Osteocyte (in vitro differentiated cells): ENCODE data around the gene CFAP61. TPM values are rescaled to one million over a fixed set of nuclear protein-coding genes. Genes with fewer than 3 reads are reported as not detected.

Experiments
- DNase-seq: peaks from one replicate; pipeline ENCODE4 v3.0.0; 2021; ENCODE audit warnings: mixed read lengths; ENCODE audit not compliant: unreplicated experiment; ENCODE audit errors: extremely low spot score
- H3K27ac Mint-ChIP-seq: one replicate; pipeline ENCODE4 v1.8.0; 2021; ENCODE audit warnings: mild to moderate bottlenecking, mixed read lengths; ENCODE audit not compliant: unreplicated experiment
- H3K27me3 Mint-ChIP-seq: one replicate; pipeline ENCODE4 v1.8.0; 2021; ENCODE audit warnings: mixed read lengths; ENCODE audit not compliant: unreplicated experiment
- H3K36me3 Mint-ChIP-seq: one replicate; pipeline ENCODE4 v1.8.0; 2021; ENCODE audit warnings: mixed read lengths; ENCODE audit not compliant: unreplicated experiment
- H3K4me1 Mint-ChIP-seq: one replicate; pipeline ENCODE4 v1.8.0; 2021; ENCODE audit warnings: mixed read lengths; ENCODE audit not compliant: unreplicated experiment
- H3K4me3 Mint-ChIP-seq: one replicate; pipeline ENCODE4 v1.8.0; 2021; ENCODE audit warnings: mild to moderate bottlenecking, moderate library complexity, mixed read lengths; ENCODE audit not compliant: unreplicated experiment
- H3K9me3 Mint-ChIP-seq: one replicate; pipeline ENCODE4 v1.8.0; 2021; ENCODE audit warnings: mixed read lengths; ENCODE audit not compliant: unreplicated experiment
- CTCF ChIP-seq: fragments of 200-600 bp; sonication (generic); IDR thresholded peaks from 2 replicates; pipeline ENCODE4 v1.5.0; 2021; ENCODE audit warnings: antibody characterized with exemption, mild to moderate bottlenecking, moderate library complexity
- total RNA-seq: library from RNA; stranded (reverse); gene quantifications from 2 replicates; pipeline ENCODE4 v1.2.1, GENCODE V29; 2021

CFAP61 gene
- total RNA-seq, 1 donor from 2014 or later: not detected

DNA sequence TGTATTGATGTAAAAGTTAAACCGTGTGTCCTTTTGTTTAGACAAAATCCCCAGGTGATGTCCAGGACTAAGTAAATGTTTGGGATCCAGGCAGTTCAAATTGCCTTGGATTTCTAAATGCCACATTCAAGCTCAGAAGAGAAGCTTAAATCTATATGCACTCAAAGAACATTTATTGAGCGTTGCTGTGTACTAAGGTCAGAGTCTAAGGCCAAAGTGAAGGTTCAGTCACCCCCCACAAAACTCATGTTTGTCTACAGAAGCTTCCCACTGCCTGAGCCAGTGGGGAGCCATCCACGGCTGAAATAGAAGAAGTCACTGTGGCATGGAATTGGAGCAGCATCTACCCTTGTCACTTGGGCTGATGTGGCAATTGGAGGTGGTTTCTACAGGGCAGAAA, 244.8 kb downstream of the CFAP61 start:
- no peaks in the 10 kb centered on the region for H3K27me3 Mint-ChIP-seq
- no peak overlapping the region for H3K27ac Mint-ChIP-seq
- H3K9me3 Mint-ChIP-seq: no peaks in the 10 kb centered on the region
- no peak for DNase-seq
- TF ChIP-seq CTCF: no peak
- H3K4me3 Mint-ChIP-seq: no peak overlapping the region
- H3K4me1 Mint-ChIP-seq: no peaks in the 10 kb centered on the region
- no peaks in the 10 kb centered on the region for H3K36me3 Mint-ChIP-seq

GRCh38 chr20:20297752-20298151, 245.4 kb downstream of the CFAP61 start:
- H3K4me1 Mint-ChIP-seq: no peaks in the 10 kb centered on the region
- no peak overlapping the region for H3K4me3 Mint-ChIP-seq
- no peaks in the 10 kb centered on the region for H3K36me3 Mint-ChIP-seq
- H3K27me3 Mint-ChIP-seq: no peaks in the 10 kb centered on the region
- TF ChIP-seq CTCF: no peak
- no peak overlapping the region for H3K27ac Mint-ChIP-seq
- H3K9me3 Mint-ChIP-seq: no peaks in the 10 kb centered on the region
- DNase-seq: no peak

DNA sequence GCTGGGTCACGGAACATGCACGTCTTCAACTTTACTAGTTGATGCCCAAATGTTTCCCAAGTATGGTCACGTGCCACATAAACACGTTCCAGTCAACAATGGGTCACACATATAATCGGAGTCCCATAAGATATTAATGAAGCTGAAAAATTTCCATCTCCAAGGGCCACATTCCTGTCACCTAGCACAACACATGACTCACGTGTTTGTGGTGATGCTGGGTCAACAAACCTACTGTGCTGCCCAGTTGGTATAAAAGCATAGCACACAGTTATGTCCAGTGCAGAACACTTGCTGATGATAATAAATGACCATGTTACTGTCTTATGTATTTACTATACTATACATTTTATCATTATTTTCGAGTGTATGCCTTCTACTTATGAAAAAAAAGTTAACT, 247.6 kb downstream of the CFAP61 start:
- TF ChIP-seq CTCF: no peak
- DNase-seq: no peak
- H3K4me3 Mint-ChIP-seq: no peak overlapping the region
- H3K9me3 Mint-ChIP-seq: no peaks in the 10 kb centered on the region
- no peak overlapping the region for H3K27ac Mint-ChIP-seq
- no peaks in the 10 kb centered on the region for H3K4me1 Mint-ChIP-seq
- H3K36me3 Mint-ChIP-seq: no peaks in the 10 kb centered on the region
- H3K27me3 Mint-ChIP-seq: no peaks in the 10 kb centered on the region

GRCh38 chr20:20303320-20303719, 251.0 kb downstream of the CFAP61 start:
- Mint-ChIP-seq H3K9me3 (no peaks in the 10 kb centered on the region), H3K36me3 (no peaks in the 10 kb centered on the region), H3K4me1 (no peaks in the 10 kb centered on the region), H3K27ac (no peak overlapping the region), H3K4me3 (no peak overlapping the region), H3K27me3 (peaks cover 2% of the 10 kb centered on the region)
- no peak for TF ChIP-seq CTCF
- DNase-seq: no peak

DNA sequence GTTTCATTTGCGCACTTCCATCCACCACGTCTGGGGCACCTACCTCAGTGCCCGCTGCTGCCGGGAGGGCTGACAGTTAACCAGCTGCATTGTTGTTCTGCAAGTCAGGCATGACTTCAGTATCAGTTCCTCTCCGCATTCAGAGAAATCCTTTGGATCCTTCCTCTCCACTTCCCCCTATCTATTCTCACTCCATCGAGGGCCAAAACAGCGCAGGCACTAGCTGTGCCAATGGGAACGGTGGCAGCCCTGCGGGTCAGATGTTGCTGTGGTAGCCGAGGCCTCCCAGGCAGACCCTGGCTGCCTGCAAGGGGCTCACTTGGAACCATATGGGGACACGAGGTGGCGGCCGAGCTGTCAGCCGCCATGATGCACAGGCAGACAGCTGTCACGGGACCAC, 251.4 kb downstream of the CFAP61 start:
- H3K4me3 Mint-ChIP-seq: no peak overlapping the region
- peaks cover 2% of the 10 kb centered on the region for H3K27me3 Mint-ChIP-seq
- H3K27ac Mint-ChIP-seq: no peak overlapping the region
- no peak for DNase-seq
- TF ChIP-seq CTCF: no peak
- no peaks in the 10 kb centered on the region for H3K36me3 Mint-ChIP-seq
- H3K4me1 Mint-ChIP-seq: no peaks in the 10 kb centered on the region
- H3K9me3 Mint-ChIP-seq: no peaks in the 10 kb centered on the region
